ENCODE results near the gene ATP2C2.

GRCh38 chr16:84427553-84427952 is 59.2 kb downstream of the ATP2C2 start:
- TF ChIP-seq, protein P1, sequence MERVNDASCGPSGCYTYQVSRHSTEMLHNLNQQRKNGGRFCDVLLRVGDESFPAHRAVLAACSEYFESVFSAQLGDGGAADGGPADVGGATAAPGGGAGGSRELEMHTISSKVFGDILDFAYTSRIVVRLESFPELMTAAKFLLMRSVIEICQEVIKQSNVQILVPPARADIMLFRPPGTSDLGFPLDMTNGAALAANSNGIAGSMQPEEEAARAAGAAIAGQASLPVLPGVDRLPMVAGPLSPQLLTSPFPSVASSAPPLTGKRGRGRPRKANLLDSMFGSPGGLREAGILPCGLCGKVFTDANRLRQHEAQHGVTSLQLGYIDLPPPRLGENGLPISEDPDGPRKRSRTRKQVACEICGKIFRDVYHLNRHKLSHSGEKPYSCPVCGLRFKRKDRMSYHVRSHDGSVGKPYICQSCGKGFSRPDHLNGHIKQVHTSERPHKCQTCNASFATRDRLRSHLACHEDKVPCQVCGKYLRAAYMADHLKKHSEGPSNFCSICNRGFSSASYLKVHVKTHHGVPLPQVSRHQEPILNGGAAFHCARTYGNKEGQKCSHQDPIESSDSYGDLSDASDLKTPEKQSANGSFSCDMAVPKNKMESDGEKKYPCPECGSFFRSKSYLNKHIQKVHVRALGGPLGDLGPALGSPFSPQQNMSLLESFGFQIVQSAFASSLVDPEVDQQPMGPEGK (CRISPR knock-in tag; IDR thresholded peaks at IDR 0.05; ENCODE audit: borderline replicate concordance): no peak
- TF ChIP-seq ZFP30 (CRISPR knock-in tag; IDR thresholded peaks at IDR 0.05): no peak
- TF ChIP-seq SNAI2 (CRISPR knock-in tag; IDR thresholded peaks at IDR 0.05): no peak
